ENCODE results near the gene AGBL5.

The AGBL5 gene

GRCh38 chr2:27078267-27079194 lies 27.1 kb downstream of the AGBL5 start, which contains the start of gene EMILIN1:
Gene EMILIN1, plus strand, starts transcription at chr2:27078615. Its CDS starts 451 bp downstream, at chr2:27079066.
- DNase-seq (ENCODE audit: low spot score) = no peak

DNA sequence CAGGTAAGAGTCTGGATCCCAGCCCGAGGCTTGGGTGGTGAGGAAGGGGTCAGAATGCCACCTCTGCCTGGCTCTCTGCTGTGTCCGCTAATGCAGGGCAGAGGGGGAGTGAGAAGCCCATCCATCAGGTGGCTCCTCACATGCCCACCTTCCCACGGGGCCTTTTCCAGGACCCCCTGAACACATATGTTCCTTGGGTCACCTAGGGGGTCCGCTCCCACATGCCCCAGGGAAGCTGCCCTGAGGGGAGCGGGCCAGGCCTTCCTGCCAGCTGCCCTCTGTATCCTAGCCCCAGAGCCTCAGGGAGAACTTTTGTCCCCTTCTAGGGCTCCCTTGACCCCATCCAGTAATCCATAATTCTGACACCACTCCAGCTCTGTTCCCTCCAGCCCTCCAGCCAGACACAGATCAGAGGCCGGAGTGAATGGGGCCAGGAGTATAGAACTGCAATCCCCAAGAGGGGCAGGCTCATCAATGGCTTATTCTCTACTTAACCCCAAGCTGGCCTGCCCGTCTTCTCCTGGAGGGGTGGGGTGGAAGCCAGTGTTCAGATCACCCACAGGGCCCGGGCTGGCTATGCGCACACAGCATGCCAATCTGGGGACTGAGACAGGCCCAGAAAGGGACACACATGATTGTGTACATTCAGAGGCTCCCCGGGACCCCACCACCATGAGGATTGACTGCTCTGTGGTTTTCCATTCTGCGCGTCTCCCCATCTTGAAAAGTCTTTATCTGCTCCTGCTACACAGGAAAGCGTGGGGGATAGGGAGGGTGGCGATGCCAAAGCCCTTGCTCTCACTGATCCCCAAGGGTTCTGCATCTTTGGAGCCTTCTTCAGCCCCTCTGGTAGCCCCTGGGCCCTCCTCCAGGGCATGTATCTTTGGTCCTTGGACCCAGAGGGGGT lies 28.0 kb downstream of the AGBL5 start:
- DNase-seq (ENCODE audit: low spot score) = no peak

DNA sequence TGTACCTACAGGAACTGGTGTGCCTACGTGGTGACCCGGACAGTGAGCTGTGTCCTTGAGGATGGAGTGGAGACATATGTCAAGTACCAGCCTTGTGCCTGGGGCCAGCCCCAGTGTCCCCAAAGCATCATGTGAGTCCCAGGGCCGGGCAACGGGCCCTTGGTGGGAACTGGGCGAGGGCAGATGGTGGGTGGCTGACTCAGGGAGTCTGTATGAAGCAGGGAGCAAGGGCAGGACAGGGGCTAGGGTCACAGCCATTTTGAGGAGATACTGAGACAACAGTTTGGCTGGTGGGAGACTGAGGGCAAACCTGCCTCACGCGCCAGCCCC lies 28.6 kb downstream of the AGBL5 start:
- no peak for DNase-seq (ENCODE audit: low spot score)

- no peak for DNase-seq (ENCODE audit: low spot score)
Observed at GRCh38 chr2:27080603-27080936, 29.1 kb downstream of the AGBL5 start.

DNA sequence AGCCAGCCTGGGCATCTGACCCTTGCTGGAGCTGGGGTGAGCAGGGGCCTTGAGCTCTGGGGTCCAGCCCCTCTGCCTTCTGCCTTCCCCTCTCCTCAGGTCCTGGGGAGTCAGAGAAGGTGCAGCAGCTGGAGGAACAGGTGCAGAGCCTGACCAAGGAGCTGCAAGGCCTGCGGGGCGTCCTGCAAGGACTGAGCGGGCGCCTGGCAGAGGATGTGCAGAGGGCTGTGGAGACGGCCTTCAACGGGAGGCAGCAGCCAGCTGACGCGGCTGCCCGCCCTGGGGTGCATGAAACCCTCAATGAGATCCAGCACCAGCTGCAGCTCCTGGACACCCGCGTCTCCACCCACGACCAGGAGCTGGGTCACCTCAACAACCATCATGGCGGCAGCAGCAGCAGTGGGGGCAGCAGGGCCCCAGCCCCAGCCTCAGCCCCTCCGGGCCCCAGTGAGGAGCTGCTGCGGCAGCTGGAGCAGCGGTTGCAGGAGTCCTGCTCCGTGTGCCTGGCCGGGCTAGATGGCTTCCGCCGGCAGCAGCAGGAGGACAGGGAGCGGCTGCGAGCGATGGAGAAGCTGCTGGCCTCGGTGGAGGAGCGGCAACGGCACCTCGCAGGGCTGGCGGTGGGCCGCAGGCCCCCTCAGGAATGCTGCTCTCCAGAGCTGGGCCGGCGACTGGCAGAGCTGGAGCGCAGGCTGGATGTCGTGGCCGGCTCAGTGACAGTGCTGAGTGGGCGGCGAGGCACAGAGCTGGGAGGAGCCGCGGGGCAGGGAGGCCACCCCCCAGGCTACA lies 30.7 kb downstream of the AGBL5 start:
- DNase-seq (ENCODE audit: low spot score) = no peak

- no peak for DNase-seq (ENCODE audit: low spot score)
Observed at GRCh38 chr2:27082773-27083409, 31.4 kb downstream of the AGBL5 start.

GRCh38 chr2:27083410-27084296 lies 32.2 kb downstream of the AGBL5 start:
- no peak for DNase-seq (ENCODE audit: low spot score)

- no peak for DNase-seq (ENCODE audit: low spot score)
Observed at GRCh38 chr2:27084297-27085061, 33.0 kb downstream of the AGBL5 start.

GRCh38 chr2:27085062-27085672 lies 33.7 kb downstream of the AGBL5 start:
- no peak for DNase-seq (ENCODE audit: low spot score)

GRCh38 chr2:27085673-27086089 lies 34.2 kb downstream of the AGBL5 start:
- DNase-seq (ENCODE audit: low spot score) = peak; percentile 27

GRCh38 chr2:27086090-27086723 lies 34.7 kb downstream of the AGBL5 start:
- DNase-seq (ENCODE audit: low spot score) = peak; percentile 98

DNA sequence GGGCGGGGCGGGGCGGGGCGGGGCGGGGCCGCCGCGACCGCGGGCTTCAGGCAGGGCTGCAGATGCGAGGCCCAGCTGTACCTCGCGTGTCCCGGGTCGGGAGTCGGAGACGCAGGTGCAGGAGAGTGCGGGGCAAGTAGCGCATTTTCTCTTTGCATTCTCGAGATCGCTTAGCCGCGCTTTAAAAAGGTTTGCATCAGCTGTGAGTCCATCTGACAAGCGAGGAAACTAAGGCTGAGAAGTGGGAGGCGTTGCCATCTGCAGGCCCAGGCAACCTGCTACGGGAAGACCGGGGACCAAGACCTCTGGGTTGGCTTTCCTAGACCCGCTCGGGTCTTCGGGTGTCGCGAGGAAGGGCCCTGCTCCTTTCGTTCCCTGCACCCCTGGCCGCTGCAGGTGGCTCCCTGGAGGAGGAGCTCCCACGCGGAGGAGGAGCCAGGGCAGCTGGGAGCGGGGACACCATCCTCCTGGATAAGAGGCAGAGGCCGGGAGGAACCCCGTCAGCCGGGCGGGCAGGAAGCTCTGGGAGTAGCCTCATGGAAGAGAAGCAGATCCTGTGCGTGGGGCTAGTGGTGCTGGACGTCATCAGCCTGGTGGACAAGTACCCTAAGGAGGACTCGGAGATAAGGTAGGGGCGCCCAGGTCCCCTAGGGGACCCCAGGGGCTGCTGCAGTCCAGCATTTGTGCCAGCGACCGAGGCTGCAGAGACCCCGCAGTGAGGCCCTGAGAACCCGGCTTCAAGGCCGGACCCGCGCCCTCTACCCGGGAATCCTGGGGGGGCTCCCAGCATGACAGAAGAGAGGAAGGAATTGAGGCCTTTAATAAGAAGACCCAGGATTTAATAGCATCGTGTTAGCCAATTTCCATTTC lies 35.5 kb downstream of the AGBL5 start, which contains the start of gene KHK:
Gene KHK, plus strand, starts transcription at position 49 of the 870 bp plus-strand sequence. Its CDS starts 488 bp downstream, at position 537.
- no peak for DNase-seq (ENCODE audit: low spot score)

DNA sequence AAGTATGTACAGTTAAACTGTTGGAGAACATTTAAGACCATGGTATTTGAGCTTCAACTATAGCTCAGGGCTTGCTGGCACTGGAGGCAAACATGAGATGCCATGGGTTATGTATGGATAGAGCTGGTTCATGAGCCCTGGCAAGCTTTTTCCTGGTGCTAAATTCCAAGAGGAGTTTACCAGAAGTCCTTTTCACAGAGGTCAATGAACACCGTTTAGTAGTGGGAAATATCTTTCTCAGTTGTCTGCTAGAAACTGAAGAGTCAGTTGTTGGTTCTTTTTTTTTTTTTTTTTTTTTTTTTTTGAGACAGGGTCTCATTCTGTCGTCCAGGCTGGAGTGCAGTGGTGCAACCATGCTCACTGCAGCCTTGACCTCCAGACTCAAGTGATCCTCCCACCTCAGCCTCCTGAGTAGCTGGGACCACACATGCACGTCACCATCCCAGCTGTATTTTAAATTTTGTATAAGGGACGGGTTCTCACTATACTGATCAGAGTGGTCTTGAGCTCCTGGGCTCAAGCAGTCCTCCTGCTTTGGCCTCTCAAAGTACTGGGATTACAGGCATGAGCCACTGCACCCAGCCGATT lies 36.4 kb downstream of the AGBL5 start:
- no peak for DNase-seq (ENCODE audit: low spot score)

DNA sequence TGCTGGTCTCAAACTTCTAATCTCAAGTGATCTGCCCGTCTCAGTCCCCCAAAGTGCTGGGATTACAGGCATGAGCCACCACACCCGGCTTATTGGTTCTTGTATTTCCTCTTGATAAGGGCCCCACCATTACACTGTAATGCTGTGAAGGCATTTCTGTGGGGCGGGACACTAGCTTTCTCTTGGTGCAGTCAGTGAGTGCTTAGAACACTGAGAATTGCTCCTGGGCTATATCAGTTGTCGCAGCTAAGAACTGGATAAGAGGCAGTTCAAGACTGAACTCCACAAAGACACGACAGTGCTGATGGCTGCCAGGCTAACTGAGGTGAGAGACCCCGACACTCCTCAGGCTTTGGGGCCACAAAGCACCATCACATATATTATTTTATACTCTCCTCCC lies 37.2 kb downstream of the AGBL5 start:
- DNase-seq (ENCODE audit: low spot score) = no peak

DNA sequence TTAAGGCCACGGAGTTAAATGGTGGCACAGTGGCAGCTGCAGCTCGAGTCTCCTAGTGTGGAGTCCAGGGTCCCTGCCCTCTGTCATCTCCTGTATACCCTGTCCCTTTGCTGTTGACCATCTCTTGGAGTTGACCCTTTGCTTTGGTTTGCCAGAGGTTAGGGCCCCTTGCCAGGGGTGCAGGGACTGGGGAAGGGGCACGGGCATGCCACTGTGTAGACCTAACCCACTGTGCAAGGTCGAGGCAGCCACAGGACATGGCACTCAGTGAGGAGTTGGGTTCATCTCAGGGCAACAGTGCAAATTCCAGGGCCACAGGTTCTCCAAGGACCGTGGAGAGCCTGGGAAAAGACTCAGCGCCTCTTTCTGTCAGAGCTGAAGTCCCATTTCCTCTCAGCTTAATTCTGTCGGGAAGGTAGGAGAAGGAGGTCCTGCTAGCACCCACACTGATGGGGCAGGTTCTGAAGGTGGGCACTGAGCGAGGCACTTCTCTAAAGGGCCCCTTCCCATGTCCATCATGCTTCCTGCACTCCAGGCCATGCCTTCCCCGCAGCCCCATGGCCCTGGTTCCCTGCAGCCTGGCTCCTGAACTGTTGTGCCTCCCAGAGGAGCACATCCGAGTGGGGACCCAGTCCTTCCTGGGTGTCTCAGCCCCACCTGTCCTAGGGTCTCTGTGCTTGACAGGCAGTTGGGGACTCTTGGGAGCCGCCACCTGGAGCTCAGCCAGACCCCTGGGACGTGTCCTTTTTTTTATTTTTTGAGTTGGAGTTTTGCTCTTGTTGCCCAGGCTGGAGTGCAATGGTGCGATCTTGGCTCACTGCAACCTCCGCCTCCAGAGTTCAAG lies 37.9 kb downstream of the AGBL5 start:
- no peak for DNase-seq (ENCODE audit: low spot score)
